ENCODE measurements around the gene LHFPL2. TPM values are rescaled to one million over a fixed set of nuclear protein-coding genes. Genes with fewer than 3 reads are reported as not detected.

The LHFPL2 gene
- total RNA-seq, 4 donors from 2014 or later: 2.2 to 11.1 (median 6.2) TPM

DNA sequence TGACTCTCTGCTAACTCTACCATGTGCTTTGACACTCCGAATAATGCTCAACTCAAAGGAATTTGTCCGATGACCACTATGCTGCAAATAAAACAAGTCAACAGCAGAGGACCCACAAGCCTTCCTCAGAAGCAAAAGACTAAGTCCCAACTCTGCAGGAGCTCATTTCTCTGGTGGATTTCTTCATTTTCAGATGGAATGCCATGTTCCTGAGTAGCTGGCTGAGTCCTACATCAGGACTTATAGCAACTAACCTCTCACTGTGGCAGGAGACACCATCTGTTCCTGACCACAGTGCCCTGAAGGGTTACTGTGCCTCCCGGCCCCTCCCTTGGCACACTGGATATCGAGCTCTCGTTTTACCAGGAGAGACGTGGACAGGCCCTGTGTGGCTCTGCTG, 20.8 kb downstream of the LHFPL2 start:
- no peaks in the 10 kb centered on the region for H3K27me3 ChIP-seq
- TF ChIP-seq POLR2A (IDR thresholded peaks at IDR 0.05) (no peak), CTCF (IDR thresholded peaks at IDR 0.05) (no peak)
- H3K9me3 ChIP-seq: no peaks in the 10 kb centered on the region
- 85 to 87% methylated on average over 6 of the region's 6 CpGs for WGBS, 2 donors
- no peak overlapping the region for H3K4me3 ChIP-seq
- peaks cover 0 to 39% (median 6%) of the 10 kb centered on the region in 3 donors for H3K4me1 ChIP-seq
- intact Hi-C loops (cut with DNase I): no loop called here
- H3K36me3 ChIP-seq: peaks cover 0 to 19% (median 0%) of the 10 kb centered on the region in 3 donors
- H3K27ac ChIP-seq: no peak overlapping the region
- no peak for DNase-seq

DNA sequence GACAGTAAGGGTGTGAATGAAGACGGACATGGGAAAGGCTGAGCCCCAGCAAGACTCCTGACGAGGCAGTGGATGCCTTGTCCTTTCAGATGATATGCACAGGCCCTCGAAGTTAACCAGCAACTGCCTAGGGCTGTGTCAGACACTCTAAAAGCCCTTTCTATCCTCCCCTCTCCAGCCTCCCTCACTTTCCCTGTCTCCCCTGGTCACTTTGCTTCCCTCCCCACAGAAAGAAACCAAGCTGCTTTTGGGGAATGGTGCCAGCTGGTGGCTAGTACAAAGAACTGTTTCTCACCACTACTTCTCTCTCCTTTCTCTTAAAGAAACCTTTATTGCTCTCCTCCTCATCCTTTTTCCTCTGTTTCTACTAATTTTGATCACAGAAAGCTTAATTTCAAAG, 21.4 kb downstream of the LHFPL2 start:
- TF ChIP-seq CTCF (IDR thresholded peaks at IDR 0.05): peak in 2 of 6 experiments; percentile 10 to 35
- no peak for TF ChIP-seq POLR2A (IDR thresholded peaks at IDR 0.05)
- H3K9me3 ChIP-seq: no peaks in the 10 kb centered on the region
- WGBS, 2 donors: 85 to 93% methylated on average over 3 of the region's 3 CpGs
- H3K4me3 ChIP-seq: no peak overlapping the region
- peaks cover 0 to 39% (median 6%) of the 10 kb centered on the region in 3 donors for H3K4me1 ChIP-seq
- no peaks in the 10 kb centered on the region for H3K27me3 ChIP-seq
- intact Hi-C loops (cut with DNase I): no loop called here
- DNase-seq: no peak
- peaks cover 0 to 19% (median 0%) of the 10 kb centered on the region in 3 donors for H3K36me3 ChIP-seq
- no peak overlapping the region for H3K27ac ChIP-seq

- Histone ChIP-seq H3K27ac (peak overlapping the region in 2 of 4 donors; percentile 16 to 61), H3K4me3 (no peak overlapping the region), H3K4me1 (peaks cover 0 to 39% (median 6%) of the 10 kb centered on the region in 3 donors), H3K9me3 (no peaks in the 10 kb centered on the region), H3K27me3 (no peaks in the 10 kb centered on the region), H3K36me3 (peaks cover 0 to 12% (median 0%) of the 10 kb centered on the region in 3 donors)
- intact Hi-C loops (cut with DNase I): no loop called here
- TF ChIP-seq CTCF (IDR thresholded peaks at IDR 0.05): no peak
- TF ChIP-seq POLR2A (IDR thresholded peaks at IDR 0.05): no peak
- 63 to 70% methylated on average over 8 to 10 of the region's 10 CpGs for WGBS, 2 donors
- no peak for DNase-seq
Observed at GRCh38 chr5:78626009-78626571, 22.5 kb downstream of the LHFPL2 start.

DNA sequence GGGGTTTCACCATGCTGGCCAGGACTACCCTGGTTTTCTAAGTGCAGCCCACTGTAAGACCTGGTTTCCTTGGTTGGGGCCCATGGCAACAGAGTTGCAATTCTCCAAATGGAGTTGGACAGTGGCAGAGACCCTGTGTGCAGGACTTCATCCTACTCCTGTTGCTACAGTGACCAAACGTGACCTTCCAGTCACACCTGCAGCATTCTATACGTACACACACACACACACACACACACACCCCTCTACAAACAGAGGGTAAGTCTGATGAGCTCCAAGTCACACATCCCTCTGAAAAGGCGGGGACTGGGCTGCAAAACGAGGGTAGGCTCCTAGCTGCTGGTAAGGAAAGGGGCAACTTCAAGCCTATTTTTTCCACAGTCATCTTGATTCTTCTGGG, 23.6 kb downstream of the LHFPL2 start:
- H3K27ac ChIP-seq: peak overlapping the region in 1 of 4 donors; percentile 4
- peaks cover 0 to 5% (median 0%) of the 10 kb centered on the region in 3 donors for H3K36me3 ChIP-seq
- H3K4me3 ChIP-seq: no peak overlapping the region
- 73 to 95% methylated on average over 3 to 4 of the region's 4 CpGs for WGBS, 2 donors
- no peaks in the 10 kb centered on the region for H3K27me3 ChIP-seq
- H3K9me3 ChIP-seq: peaks cover 0 to 5% (median 0%) of the 10 kb centered on the region in 3 donors
- TF ChIP-seq POLR2A (IDR thresholded peaks at IDR 0.05): no peak
- TF ChIP-seq CTCF (IDR thresholded peaks at IDR 0.05): no peak
- H3K4me1 ChIP-seq: peaks cover 0 to 39% (median 6%) of the 10 kb centered on the region in 3 donors
- intact Hi-C loops (cut with DNase I): no loop called here
- DNase-seq: no peak

DNA sequence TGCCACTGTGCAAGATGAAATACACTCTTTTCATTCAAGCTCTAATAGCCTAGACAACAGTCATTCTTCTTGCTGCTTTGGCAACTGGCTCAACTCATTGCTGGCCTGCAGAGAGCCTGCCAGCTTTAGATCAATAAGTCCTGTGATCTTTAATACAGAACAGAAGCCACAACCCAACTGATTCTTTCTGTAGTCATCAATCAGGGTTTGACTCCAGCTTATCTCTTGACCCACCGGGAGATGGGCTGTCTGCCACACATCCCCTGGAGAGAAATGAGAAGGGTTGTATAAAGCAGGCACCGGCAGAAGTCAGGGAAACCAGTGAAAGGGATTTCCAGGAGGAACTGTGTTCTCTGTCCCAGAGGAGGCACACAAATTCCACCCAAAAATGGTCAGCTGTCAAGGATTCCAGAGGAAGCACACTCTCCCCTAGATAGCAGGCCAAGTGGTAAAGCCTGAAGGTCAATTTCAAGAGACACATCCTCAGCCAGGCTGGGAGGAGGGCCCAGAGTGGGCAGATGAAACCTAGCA, 24.5 kb downstream of the LHFPL2 start:
- no peak for DNase-seq
- H3K27ac ChIP-seq: peak overlapping the region in 2 of 4 donors; percentile 15 to 46
- WGBS, 2 donors: 51 to 60% methylated on average over 1 to 2 of the region's 2 CpGs

More for the DNA sequence above, 24.5 kb downstream of the LHFPL2 start:
- Histone ChIP-seq H3K4me1 (peaks cover 0 to 39% (median 6%) of the 10 kb centered on the region in 3 donors), H3K9me3 (peaks cover 0 to 5% (median 0%) of the 10 kb centered on the region in 3 donors), H3K36me3 (peaks cover 0 to 4% (median 0%) of the 10 kb centered on the region in 3 donors), H3K27me3 (no peaks in the 10 kb centered on the region), H3K4me3 (no peak overlapping the region)
- intact Hi-C loops (cut with DNase I): no loop called here
- TF ChIP-seq POLR2A (IDR thresholded peaks at IDR 0.05) (no peak), CTCF (IDR thresholded peaks at IDR 0.05) (no peak)

Measured in esophagus squamous epithelium (tissue), 5 donors.